ENCODE data around the gene CHMP3.
"Not testable (repeated sequence)": the region's sequence is repeated elsewhere in the genome, so short reads cannot be mapped to it uniquely, and the experiment has no call there.

The CHMP3 gene

GRCh38 chr2:86562485-86562921 is 740 bp downstream of the CHMP3 start:
- peaks cover 15% of the 10 kb centered on the region for H3K79me1 ChIP-seq (ENCODE audit: low read length)
- peak overlapping the region; percentile 96 for H3K9ac ChIP-seq (ENCODE audit: low read length)
- peak overlapping the region; percentile 91 for H3K27ac ChIP-seq (ENCODE audit: low read depth, low read length)
- H3K4me3 ChIP-seq (ENCODE audit: low read length), result peak overlapping the region; percentile 84
- peak overlapping the region; percentile 58 for H3K4me2 ChIP-seq (ENCODE audit: low read length)
- no peak overlapping the region for H4K8ac ChIP-seq (ENCODE audit: low read depth, low read length)
- WGBS (ENCODE audit: extremely low coverage, insufficient coverage, low lambda C conversion rate), result no CpG with 5 or more reads among the region's 16 CpGs
- peak overlapping the region; percentile 65 for H3K4ac ChIP-seq (ENCODE audit: low read depth, low read length)
- no peaks in the 10 kb centered on the region for H3K4me1 ChIP-seq (ENCODE audit: control insufficient read depth, low read depth, low read length)
- H3K23ac ChIP-seq (ENCODE audit: low read length), result no peak overlapping the region
- H3K56ac ChIP-seq (ENCODE audit: low read length), result peak overlapping the region; percentile 99
- peaks cover 13% of the 10 kb centered on the region for H3K79me2 ChIP-seq (ENCODE audit: control insufficient read depth, insufficient read depth, low read length)
- H3K27me3 ChIP-seq (ENCODE audit: insufficient read depth, low read length, poor library complexity), result no peaks in the 10 kb centered on the region
- no peak overlapping the region for H2BK120ac ChIP-seq (ENCODE audit: low read depth, low read length)
- H2BK5ac ChIP-seq (ENCODE audit: low read length), result peak overlapping the region; percentile 17
- H3K36me3 ChIP-seq (ENCODE audit: control insufficient read depth, insufficient read depth, low read length), result no peaks in the 10 kb centered on the region
- DNase-seq, result no peak
- no peak overlapping the region for H2BK15ac ChIP-seq (replicated peaks; ENCODE audit: low read depth)
- no peak overlapping the region for H4K5ac ChIP-seq (ENCODE audit: low read length)
- no peak overlapping the region for H2AK5ac ChIP-seq (ENCODE audit: low read length)
- H3K18ac ChIP-seq (ENCODE audit: low read length), result peak overlapping the region; percentile 11

- no peak overlapping the region for H3K23ac ChIP-seq (ENCODE audit: low read length)
- H3K4me2 ChIP-seq (ENCODE audit: low read length), result no peak overlapping the region
- H3K79me1 ChIP-seq (ENCODE audit: low read length), result peaks cover 22% of the 10 kb centered on the region
- H2AK5ac ChIP-seq (ENCODE audit: low read length), result no peak overlapping the region
- no peak overlapping the region for H3K27ac ChIP-seq (ENCODE audit: low read depth, low read length)
- no peak for DNase-seq
- no peak overlapping the region for H2BK15ac ChIP-seq (replicated peaks; ENCODE audit: low read depth)
- H3K36me3 ChIP-seq (ENCODE audit: control insufficient read depth, insufficient read depth, low read length), result no peaks in the 10 kb centered on the region
- H3K4me1 ChIP-seq (ENCODE audit: control insufficient read depth, low read depth, low read length), result no peaks in the 10 kb centered on the region
- WGBS (ENCODE audit: extremely low coverage, insufficient coverage, low lambda C conversion rate), result 100% methylated on average over 2 of the region's 2 CpGs
- no peak overlapping the region for H3K18ac ChIP-seq (ENCODE audit: low read length)
- H4K8ac ChIP-seq (ENCODE audit: low read depth, low read length), result no peak overlapping the region
- H3K9ac ChIP-seq (ENCODE audit: low read length), result no peak overlapping the region
- H2BK120ac ChIP-seq (ENCODE audit: low read depth, low read length), result no peak overlapping the region
- H3K56ac ChIP-seq (ENCODE audit: low read length), result no peak overlapping the region
- peaks cover 18% of the 10 kb centered on the region for H3K79me2 ChIP-seq (ENCODE audit: control insufficient read depth, insufficient read depth, low read length)
- no peak overlapping the region for H2BK5ac ChIP-seq (ENCODE audit: low read length)
- H3K27me3 ChIP-seq (ENCODE audit: insufficient read depth, low read length, poor library complexity), result no peaks in the 10 kb centered on the region
- H4K5ac ChIP-seq (ENCODE audit: low read length), result no peak overlapping the region
- no peak overlapping the region for H3K4me3 ChIP-seq (ENCODE audit: low read length)
- no peak overlapping the region for H3K4ac ChIP-seq (ENCODE audit: low read depth, low read length)
Measured at GRCh38 chr2:86557836-86558235, 5.4 kb downstream of the CHMP3 start.

GRCh38 chr2:86556508-86556907 is 6.7 kb downstream of the CHMP3 start:
- Histone ChIP-seq H3K4ac (ENCODE audit: low read depth, low read length) (no peak overlapping the region), H2BK120ac (ENCODE audit: low read depth, low read length) (no peak overlapping the region), H3K23ac (ENCODE audit: low read length) (no peak overlapping the region), H3K56ac (ENCODE audit: low read length) (no peak overlapping the region), H3K4me1 (ENCODE audit: control insufficient read depth, low read depth, low read length) (no peaks in the 10 kb centered on the region), H3K27me3 (ENCODE audit: insufficient read depth, low read length, poor library complexity) (no peaks in the 10 kb centered on the region), H2BK15ac (replicated peaks; ENCODE audit: low read depth) (no peak overlapping the region), H2BK5ac (ENCODE audit: low read length) (no peak overlapping the region), H3K18ac (ENCODE audit: low read length) (no peak overlapping the region), H2AK5ac (ENCODE audit: low read length) (no peak overlapping the region), H3K79me1 (ENCODE audit: low read length) (peaks cover 21% of the 10 kb centered on the region), H3K27ac (ENCODE audit: low read depth, low read length) (no peak overlapping the region), H3K4me3 (ENCODE audit: low read length) (no peak overlapping the region), H3K79me2 (ENCODE audit: control insufficient read depth, insufficient read depth, low read length) (peaks cover 15% of the 10 kb centered on the region), H3K4me2 (ENCODE audit: low read length) (no peak overlapping the region), H4K8ac (ENCODE audit: low read depth, low read length) (no peak overlapping the region), H4K5ac (ENCODE audit: low read length) (no peak overlapping the region), H3K9ac (ENCODE audit: low read length) (no peak overlapping the region), H3K36me3 (ENCODE audit: control insufficient read depth, insufficient read depth, low read length) (no peaks in the 10 kb centered on the region)
- WGBS (ENCODE audit: extremely low coverage, insufficient coverage, low lambda C conversion rate), result no CpG with 5 or more reads among the region's 16 CpGs
- DNase-seq, result peak; percentile 22

- Histone ChIP-seq H3K4me2 (ENCODE audit: low read length) (no peak overlapping the region), H2BK15ac (replicated peaks; ENCODE audit: low read depth) (no peak overlapping the region), H3K4me1 (ENCODE audit: control insufficient read depth, low read depth, low read length) (no peaks in the 10 kb centered on the region), H3K4ac (ENCODE audit: low read depth, low read length) (no peak overlapping the region), H3K27ac (ENCODE audit: low read depth, low read length) (no peak overlapping the region), H2BK120ac (ENCODE audit: low read depth, low read length) (no peak overlapping the region), H3K23ac (ENCODE audit: low read length) (no peak overlapping the region), H3K9ac (ENCODE audit: low read length) (no peak overlapping the region), H2BK5ac (ENCODE audit: low read length) (no peak overlapping the region), H4K8ac (ENCODE audit: low read depth, low read length) (no peak overlapping the region), H3K36me3 (ENCODE audit: control insufficient read depth, insufficient read depth, low read length) (no peaks in the 10 kb centered on the region), H3K4me3 (ENCODE audit: low read length) (no peak overlapping the region), H3K79me2 (ENCODE audit: control insufficient read depth, insufficient read depth, low read length) (peaks cover 6% of the 10 kb centered on the region), H3K27me3 (ENCODE audit: insufficient read depth, low read length, poor library complexity) (no peaks in the 10 kb centered on the region), H4K5ac (ENCODE audit: low read length) (no peak overlapping the region), H2AK5ac (ENCODE audit: low read length) (no peak overlapping the region), H3K79me1 (ENCODE audit: low read length) (peaks cover 9% of the 10 kb centered on the region), H3K56ac (ENCODE audit: low read length) (no peak overlapping the region), H3K18ac (ENCODE audit: low read length) (no peak overlapping the region)
- DNase-seq, result no peak
- WGBS (ENCODE audit: extremely low coverage, insufficient coverage, low lambda C conversion rate), result no CpG with 5 or more reads among the region's 7 CpGs
Measured at GRCh38 chr2:86552889-86553288, 10.4 kb downstream of the CHMP3 start.

GRCh38 chr2:86549963-86550725 is 13.1 kb downstream of the CHMP3 start:
- not testable (repeated sequence) for H4K8ac ChIP-seq (ENCODE audit: low read depth, low read length); H3K4me2 ChIP-seq (ENCODE audit: low read length); H3K4me1 ChIP-seq (ENCODE audit: control insufficient read depth, low read depth, low read length); H3K79me1 ChIP-seq (ENCODE audit: low read length); H3K36me3 ChIP-seq (ENCODE audit: control insufficient read depth, insufficient read depth, low read length); H3K27me3 ChIP-seq (ENCODE audit: insufficient read depth, low read length, poor library complexity); H4K5ac ChIP-seq (ENCODE audit: low read length); H2BK120ac ChIP-seq (ENCODE audit: low read depth, low read length); H2BK15ac ChIP-seq (replicated peaks; ENCODE audit: low read depth); H3K23ac ChIP-seq (ENCODE audit: low read length); H2AK5ac ChIP-seq (ENCODE audit: low read length); H3K27ac ChIP-seq (ENCODE audit: low read depth, low read length); H3K18ac ChIP-seq (ENCODE audit: low read length); H3K4me3 ChIP-seq (ENCODE audit: low read length); H3K56ac ChIP-seq (ENCODE audit: low read length); H2BK5ac ChIP-seq (ENCODE audit: low read length); H3K79me2 ChIP-seq (ENCODE audit: control insufficient read depth, insufficient read depth, low read length); H3K9ac ChIP-seq (ENCODE audit: low read length); DNase-seq; H3K4ac ChIP-seq (ENCODE audit: low read depth, low read length)
- WGBS (ENCODE audit: extremely low coverage, insufficient coverage, low lambda C conversion rate), result no CpG with 5 or more reads among the region's 26 CpGs

GRCh38 chr2:86549440-86549839 is 13.8 kb downstream of the CHMP3 start:
- not testable (repeated sequence) for H3K4ac ChIP-seq (ENCODE audit: low read depth, low read length); DNase-seq; H3K4me1 ChIP-seq (ENCODE audit: control insufficient read depth, low read depth, low read length); H3K23ac ChIP-seq (ENCODE audit: low read length); H4K5ac ChIP-seq (ENCODE audit: low read length); H2BK15ac ChIP-seq (replicated peaks; ENCODE audit: low read depth); H3K9ac ChIP-seq (ENCODE audit: low read length); H2BK120ac ChIP-seq (ENCODE audit: low read depth, low read length); H2AK5ac ChIP-seq (ENCODE audit: low read length); H3K79me2 ChIP-seq (ENCODE audit: control insufficient read depth, insufficient read depth, low read length); H2BK5ac ChIP-seq (ENCODE audit: low read length); H4K8ac ChIP-seq (ENCODE audit: low read depth, low read length); H3K27ac ChIP-seq (ENCODE audit: low read depth, low read length); H3K56ac ChIP-seq (ENCODE audit: low read length); H3K27me3 ChIP-seq (ENCODE audit: insufficient read depth, low read length, poor library complexity); H3K4me2 ChIP-seq (ENCODE audit: low read length); H3K4me3 ChIP-seq (ENCODE audit: low read length); H3K36me3 ChIP-seq (ENCODE audit: control insufficient read depth, insufficient read depth, low read length); H3K18ac ChIP-seq (ENCODE audit: low read length); H3K79me1 ChIP-seq (ENCODE audit: low read length)
- no CpG with 5 or more reads among the region's 31 CpGs for WGBS (ENCODE audit: extremely low coverage, insufficient coverage, low lambda C conversion rate)

All from mesendoderm (in vitro differentiated cells).